Measurements from ENCODE around the gene C11orf65.

Gene C11orf65

DNA sequence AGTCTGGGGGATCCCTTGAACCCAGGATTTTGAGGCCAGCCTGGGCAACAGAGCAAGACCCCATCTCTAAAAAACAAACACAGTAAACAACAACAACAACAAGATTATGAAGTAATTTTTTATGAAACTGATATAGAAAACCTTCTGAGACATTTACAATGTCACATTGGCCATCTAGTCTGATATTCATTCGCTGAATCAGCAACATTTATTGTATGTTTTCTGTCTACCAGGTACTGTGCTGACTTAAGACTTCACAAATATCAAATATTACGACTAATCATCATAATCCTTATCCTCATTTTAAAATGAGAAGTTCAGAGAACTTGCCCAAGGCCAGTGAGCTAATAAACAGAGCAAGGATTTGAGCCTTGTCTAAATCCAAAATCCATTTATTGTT lies 123.6 kb downstream of the C11orf65 start:
- no peak for DNase-seq (ENCODE audit: low read depth in 1 of 2, low spot score in 1 of 2)
- H3K4me3 ChIP-seq (replicated peaks; ENCODE audit: insufficient read depth, low read length): no peak overlapping the region
- TF ChIP-seq GABPA (IDR thresholded peaks at IDR 0.05; ENCODE audit: low read depth) (no peak), POLR2AphosphoS5 (IDR thresholded peaks at IDR 0.05; ENCODE audit: low read depth) (no peak), SPI1 (IDR thresholded peaks at IDR 0.05; ENCODE audit: borderline replicate concordance, low read depth) (no peak), REST (IDR thresholded peaks at IDR 0.05; ENCODE audit: insufficient replicate concordance, low read depth) (no peak)
- TF ChIP-seq, protein P1, sequence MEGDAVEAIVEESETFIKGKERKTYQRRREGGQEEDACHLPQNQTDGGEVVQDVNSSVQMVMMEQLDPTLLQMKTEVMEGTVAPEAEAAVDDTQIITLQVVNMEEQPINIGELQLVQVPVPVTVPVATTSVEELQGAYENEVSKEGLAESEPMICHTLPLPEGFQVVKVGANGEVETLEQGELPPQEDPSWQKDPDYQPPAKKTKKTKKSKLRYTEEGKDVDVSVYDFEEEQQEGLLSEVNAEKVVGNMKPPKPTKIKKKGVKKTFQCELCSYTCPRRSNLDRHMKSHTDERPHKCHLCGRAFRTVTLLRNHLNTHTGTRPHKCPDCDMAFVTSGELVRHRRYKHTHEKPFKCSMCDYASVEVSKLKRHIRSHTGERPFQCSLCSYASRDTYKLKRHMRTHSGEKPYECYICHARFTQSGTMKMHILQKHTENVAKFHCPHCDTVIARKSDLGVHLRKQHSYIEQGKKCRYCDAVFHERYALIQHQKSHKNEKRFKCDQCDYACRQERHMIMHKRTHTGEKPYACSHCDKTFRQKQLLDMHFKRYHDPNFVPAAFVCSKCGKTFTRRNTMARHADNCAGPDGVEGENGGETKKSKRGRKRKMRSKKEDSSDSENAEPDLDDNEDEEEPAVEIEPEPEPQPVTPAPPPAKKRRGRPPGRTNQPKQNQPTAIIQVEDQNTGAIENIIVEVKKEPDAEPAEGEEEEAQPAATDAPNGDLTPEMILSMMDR (IDR thresholded peaks at IDR 0.05; ENCODE audit: insufficient read depth, low read length): no peak
- H3K27ac ChIP-seq (replicated peaks): no peak overlapping the region
- H3K27me3 ChIP-seq (ENCODE audit: insufficient read depth, poor library complexity, severe bottlenecking): no peaks in the 10 kb centered on the region

- TF ChIP-seq, protein P1 (IDR thresholded peaks at IDR 0.05; ENCODE audit: insufficient read depth, low read length): no peak
- TF ChIP-seq REST (IDR thresholded peaks at IDR 0.05; ENCODE audit: insufficient replicate concordance, low read depth): no peak
- no peak for TF ChIP-seq GABPA (IDR thresholded peaks at IDR 0.05; ENCODE audit: low read depth)
- no peak for TF ChIP-seq SPI1 (IDR thresholded peaks at IDR 0.05; ENCODE audit: borderline replicate concordance, low read depth)
- no peak for TF ChIP-seq POLR2AphosphoS5 (IDR thresholded peaks at IDR 0.05; ENCODE audit: low read depth)
- DNase-seq (ENCODE audit: low read depth in 1 of 2, low spot score in 1 of 2): no peak
- H3K27me3 ChIP-seq (ENCODE audit: insufficient read depth, poor library complexity, severe bottlenecking): no peaks in the 10 kb centered on the region
- no peak overlapping the region for H3K4me3 ChIP-seq (replicated peaks; ENCODE audit: insufficient read depth, low read length)
- H3K27ac ChIP-seq (replicated peaks): no peak overlapping the region
Measured at GRCh38 chr11:108341654-108342053, 125.7 kb downstream of the C11orf65 start.

- no peak overlapping the region for H3K4me3 ChIP-seq (replicated peaks; ENCODE audit: insufficient read depth, low read length)
- TF ChIP-seq, protein P1 (IDR thresholded peaks at IDR 0.05; ENCODE audit: insufficient read depth, low read length): no peak
- no peak for TF ChIP-seq SPI1 (IDR thresholded peaks at IDR 0.05; ENCODE audit: borderline replicate concordance, low read depth)
- TF ChIP-seq POLR2AphosphoS5 (IDR thresholded peaks at IDR 0.05; ENCODE audit: low read depth): no peak
- TF ChIP-seq GABPA (IDR thresholded peaks at IDR 0.05; ENCODE audit: low read depth): no peak
- TF ChIP-seq REST (IDR thresholded peaks at IDR 0.05; ENCODE audit: insufficient replicate concordance, low read depth): no peak
- H3K27ac ChIP-seq (replicated peaks): no peak overlapping the region
- H3K27me3 ChIP-seq (ENCODE audit: insufficient read depth, poor library complexity, severe bottlenecking): no peaks in the 10 kb centered on the region
- no peak for DNase-seq (ENCODE audit: low read depth in 1 of 2, low spot score in 1 of 2)
Measured at GRCh38 chr11:108340973-108341372, 126.4 kb downstream of the C11orf65 start.

Data from HL-60 (cell line).